Neuronal stem cell (in vitro differentiated cells): Measurements from ENCODE around the gene PROSER3.

Source experiments
- DNase-seq: peaks from one replicate; pipeline ENCODE4 v3.0.0-alpha.2; 2013; ENCODE audit warnings: low spot score
- H2AFZ ChIP-seq: one replicate; pipeline ENCODE4 v1.6.1; 2013; ENCODE audit warnings: mild to moderate bottlenecking, low read length, inconsistent platforms
- H2AK5ac ChIP-seq: 2 replicates; pipeline ENCODE4 v1.6.1; 2013; ENCODE audit warnings: low read depth, mild to moderate bottlenecking, inconsistent platforms, low read length, moderate library complexity, mixed read lengths
- H2BK120ac ChIP-seq: 2 replicates; pipeline ENCODE4 v1.6.1; 2013; ENCODE audit warnings: low read depth, mild to moderate bottlenecking, inconsistent platforms, low read length, moderate library complexity, mixed read lengths
- H2BK12ac ChIP-seq: one replicate; pipeline ENCODE4 v1.6.1; 2013; ENCODE audit warnings: low read length, inconsistent platforms
- H2BK15ac ChIP-seq: 2 replicates; pipeline ENCODE4 v1.6.1; 2013; ENCODE audit warnings: mild to moderate bottlenecking, low read length, inconsistent platforms, mixed read lengths
- H2BK5ac ChIP-seq: one replicate; pipeline ENCODE4 v1.6.1; 2013; ENCODE audit warnings: inconsistent platforms, mild to moderate bottlenecking, low read length, moderate library complexity
- H3K14ac ChIP-seq: one replicate; pipeline ENCODE4 v1.6.1; 2013; ENCODE audit warnings: low read length, inconsistent platforms
- H3K18ac ChIP-seq: 2 replicates; pipeline ENCODE4 v1.6.1; 2013; ENCODE audit warnings: low read length, inconsistent platforms
- H3K23ac ChIP-seq: 2 replicates; pipeline ENCODE4 v1.6.1; 2013; ENCODE audit warnings: low read depth, mild to moderate bottlenecking, mixed read lengths, low read length, inconsistent platforms; ENCODE audit not compliant: poor library complexity
- H3K27ac ChIP-seq: replicated peaks from 3 replicates; pipeline ENCODE4 v1.5.1; 2013; ENCODE audit warnings: low read length, inconsistent platforms
- H3K27me3 ChIP-seq, 3 experiments: 2 replicates each; pipeline ENCODE4 v1.6.1; 2013; ENCODE audit warnings: low read length in 3 of 3, mild to moderate bottlenecking in 2 of 3, inconsistent platforms in 1 of 3, low read depth in 1 of 3, mixed read lengths in 1 of 3, moderate library complexity in 1 of 3; ENCODE audit not compliant: control insufficient read depth in 3 of 3, insufficient read depth in 3 of 3
- H3K36me3 ChIP-seq, 2 donors: replicated peaks in 1 of 2; 2 replicates each; pipeline ENCODE4 v1.6.1; 2013; ENCODE audit warnings: low read length in 2 of 2; ENCODE audit not compliant: control insufficient read depth in 2 of 2, insufficient read depth in 2 of 2
- H3K4ac ChIP-seq: 2 replicates; pipeline ENCODE4 v1.6.1; 2013; ENCODE audit warnings: inconsistent platforms, mild to moderate bottlenecking, low read length, moderate library complexity
- H3K4me1 ChIP-seq, 2 donors: 1 replicate in 1 of 2; 2 replicates in 1 of 2; pipeline ENCODE4 v1.6.1; 2013; ENCODE audit warnings: low read length in 2 of 2, low read depth in 1 of 2; ENCODE audit not compliant: control insufficient read depth in 2 of 2, insufficient read depth in 1 of 2
- H3K4me2 ChIP-seq: one replicate; pipeline ENCODE4 v1.6.1; 2013; ENCODE audit warnings: mild to moderate bottlenecking, low read length, inconsistent platforms; ENCODE audit not compliant: insufficient read depth, poor library complexity, severe bottlenecking
- H3K4me3 ChIP-seq, 2 donors: 2 replicates each; pipeline ENCODE4 v1.5.1; 2013; ENCODE audit warnings: low read length in 2 of 2, mild to moderate bottlenecking in 2 of 2, inconsistent platforms in 1 of 2, moderate library complexity in 1 of 2
- H3K79me1 ChIP-seq: one replicate; pipeline ENCODE4 v1.6.1; 2013; ENCODE audit warnings: low read depth, mild to moderate bottlenecking, inconsistent platforms, low read length, moderate library complexity
- H3K9ac ChIP-seq: one replicate; pipeline ENCODE4 v1.6.1; 2013; ENCODE audit warnings: mild to moderate bottlenecking, low read depth, low read length, inconsistent platforms; ENCODE audit not compliant: poor library complexity
- H3K9me3 ChIP-seq, 2 donors: replicated peaks in 1 of 2; 2 replicates each; pipeline versions ENCODE3 to v1.6.1; 2013; ENCODE audit warnings: low read length in 2 of 2, mild to moderate bottlenecking in 2 of 2, inconsistent platforms in 1 of 2, low read depth in 1 of 2, mixed read lengths in 1 of 2, moderate library complexity in 1 of 2; ENCODE audit not compliant: control insufficient read depth in 2 of 2, insufficient read depth in 1 of 2
- H4K8ac ChIP-seq: one replicate; pipeline ENCODE4 v1.6.1; 2013; ENCODE audit warnings: low read depth, mild to moderate bottlenecking, inconsistent platforms, low read length, moderate library complexity
- H4K91ac ChIP-seq: one replicate; pipeline ENCODE4 v1.6.1; 2013; ENCODE audit warnings: low read length, low read depth, mild to moderate bottlenecking, inconsistent platforms; ENCODE audit not compliant: poor library complexity
- WGBS, 2 donors: extraction: QIAGEN DNeasy Blood & Tissue Kit; methylation state at CpG; one replicate each; pipeline ENCODE4 v1.1.7; 2013; ENCODE audit warnings: missing lambda C conversion rate in 2 of 2, mixed read lengths in 1 of 2; ENCODE audit not compliant: insufficient read length in 2 of 2, insufficient replicate concordance in 1 of 2; ENCODE audit errors: extremely low coverage in 2 of 2; 5-methylcytosine and 5-hydroxymethylcytosine counted together

PROSER3 gene

GRCh38 chr19:35714601-35715354 is 43.2 kb upstream of the PROSER3 start:
- peaks cover 14% of the 10 kb centered on the region for H3K79me1 ChIP-seq
- no peak overlapping the region for H2BK120ac ChIP-seq
- peak overlapping the region; percentile 80 for H3K18ac ChIP-seq
- H2AK5ac ChIP-seq, result peak overlapping the region; percentile 96
- no peak for DNase-seq
- peak overlapping the region; percentile 79 for H4K91ac ChIP-seq
- H3K27ac ChIP-seq, result no peak overlapping the region
- peak overlapping the region; percentile 56 for H3K9ac ChIP-seq
- peaks cover 0 to 5% of the 10 kb centered on the region in 2 donors for H3K36me3 ChIP-seq
- no peaks in the 10 kb centered on the region for H3K9me3 ChIP-seq
- H4K8ac ChIP-seq, result peak overlapping the region; percentile 48
- H2BK5ac ChIP-seq, result peak overlapping the region; percentile 98
- H3K4me2 ChIP-seq, result no peak overlapping the region
- H3K4me3 ChIP-seq, result no peak overlapping the region
- no CpG with 5 or more reads among the region's 14 CpGs for WGBS, 2 donors
- H2BK12ac ChIP-seq, result peak overlapping the region; percentile 92
- H2AFZ ChIP-seq, result no peak overlapping the region
- H3K4ac ChIP-seq, result peak overlapping the region; percentile 41
- peaks cover 0 to 5% (median 0%) of the 10 kb centered on the region in 3 experiments for H3K27me3 ChIP-seq
- H3K4me1 ChIP-seq, result peaks cover 17 to 22% of the 10 kb centered on the region in 2 donors
- H3K14ac ChIP-seq, result peak overlapping the region; percentile 32
- no peak overlapping the region for H2BK15ac ChIP-seq
- no peak overlapping the region for H3K23ac ChIP-seq

GRCh38 chr19:35715355-35715809 is 42.6 kb upstream of the PROSER3 start:
- Histone ChIP-seq H3K9ac (peak overlapping the region; percentile 56), H4K8ac (peak overlapping the region; percentile 48), H3K36me3 (peaks cover 5 to 11% of the 10 kb centered on the region in 2 donors), H3K27ac (no peak overlapping the region), H3K14ac (peak overlapping the region; percentile 14), H3K4me2 (peak overlapping the region; percentile 99), H2BK15ac (peak overlapping the region; percentile 94), H3K23ac (peak overlapping the region; percentile 92), H2BK120ac (peak overlapping the region; percentile 93), H3K18ac (peak overlapping the region; percentile 98), H2AFZ (no peak overlapping the region), H3K27me3 (peaks cover 0 to 5% (median 0%) of the 10 kb centered on the region in 3 experiments), H2AK5ac (peak overlapping the region; percentile 96), H2BK5ac (peak overlapping the region; percentile 98), H3K9me3 (no peaks in the 10 kb centered on the region), H3K4ac (peak overlapping the region; percentile 41), H3K4me3 (peak overlapping the region; percentile 74 to 84), H4K91ac (peak overlapping the region; percentile 79), H3K79me1 (peaks cover 18% of the 10 kb centered on the region), H3K4me1 (peaks cover 17 to 22% of the 10 kb centered on the region in 2 donors), H2BK12ac (peak overlapping the region; percentile 92)
- DNase-seq, result no peak
- whole genome bisulfite sequencing, 2 donors, result no CpG with 5 or more reads among the region's 7 CpGs

GRCh38 chr19:35715981-35716800 is 41.8 kb upstream of the PROSER3 start:
- peak overlapping the region; percentile 86 for H3K9ac ChIP-seq
- peak overlapping the region; percentile 30 for H2BK12ac ChIP-seq
- H3K4ac ChIP-seq, result peak overlapping the region; percentile 81
- peak overlapping the region; percentile 98 for H3K18ac ChIP-seq
- peak overlapping the region; percentile 92 for H3K23ac ChIP-seq
- H3K9me3 ChIP-seq, result no peaks in the 10 kb centered on the region
- peak overlapping the region; percentile 99 for H3K14ac ChIP-seq
- DNase-seq, result no peak
- peaks cover 18% of the 10 kb centered on the region for H3K79me1 ChIP-seq
- peaks cover 8 to 17% of the 10 kb centered on the region in 2 donors for H3K36me3 ChIP-seq
- peak overlapping the region; percentile 94 for H2BK15ac ChIP-seq
- H4K91ac ChIP-seq, result no peak overlapping the region
- H3K4me3 ChIP-seq, result peak overlapping the region; percentile 74 to 84
- peak overlapping the region; percentile 94 for H3K27ac ChIP-seq
- peaks cover 0 to 5% (median 0%) of the 10 kb centered on the region in 3 experiments for H3K27me3 ChIP-seq
- no CpG with 5 or more reads among the region's 52 CpGs for WGBS, 2 donors
- peak overlapping the region; percentile 96 for H2AFZ ChIP-seq
- H4K8ac ChIP-seq, result peak overlapping the region; percentile 89
- peak overlapping the region; percentile 96 for H2AK5ac ChIP-seq
- peak overlapping the region; percentile 99 for H3K4me2 ChIP-seq
- peak overlapping the region; percentile 98 for H2BK5ac ChIP-seq
- peak overlapping the region; percentile 93 for H2BK120ac ChIP-seq
- peaks cover 15 to 22% of the 10 kb centered on the region in 2 donors for H3K4me1 ChIP-seq
